Stimulated activated CD8-positive, alpha-beta memory T cell treated with anti-CD3 and anti-CD28 coated beads, Interleukin-4, amount 100 ng/mL, for 24 hours (primary cell): ENCODE results near the gene CNP.

Experiments
- DNase-seq: peaks from one replicate; pipeline ENCODE4 v3.0.0-alpha.2; 2020; ENCODE audit warnings: low read depth

The CNP gene

DNA sequence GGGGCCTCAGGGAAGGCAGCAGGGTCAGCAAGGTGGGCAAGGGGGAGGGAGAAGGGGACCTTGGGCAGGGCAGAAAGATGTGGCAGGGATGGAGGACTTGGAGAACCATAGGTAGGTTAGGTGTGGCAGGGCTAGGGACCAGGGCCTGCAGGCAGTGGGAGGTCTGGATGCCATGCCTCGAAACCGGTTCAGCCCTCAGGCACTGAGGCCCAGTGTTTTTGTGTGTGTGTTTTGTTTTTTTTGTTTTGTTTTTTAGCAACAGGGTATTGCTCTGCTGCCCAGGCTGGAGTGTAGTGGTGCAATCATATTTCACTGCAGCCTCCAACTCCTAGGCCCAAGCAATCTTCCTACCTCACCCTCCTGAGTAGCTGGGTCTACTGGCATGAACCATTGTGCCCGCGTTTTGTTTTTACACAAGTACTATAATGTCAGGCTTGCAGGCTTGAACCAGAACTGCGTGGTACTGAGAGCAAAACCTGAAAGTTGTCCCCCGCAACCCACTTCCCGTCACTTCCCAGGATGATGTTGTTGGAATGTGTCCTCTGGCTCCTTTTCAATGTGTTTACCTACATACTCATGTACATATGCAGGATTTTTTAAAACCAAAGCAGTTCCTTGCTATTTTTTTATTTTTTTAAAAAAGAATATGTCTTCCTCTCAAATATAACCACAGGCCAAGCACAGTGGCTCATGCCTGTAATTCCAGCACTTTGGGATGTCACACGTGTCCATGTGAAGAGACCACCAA, 23.8 kb upstream of the CNP start:
- no peak for DNase-seq

DNA sequence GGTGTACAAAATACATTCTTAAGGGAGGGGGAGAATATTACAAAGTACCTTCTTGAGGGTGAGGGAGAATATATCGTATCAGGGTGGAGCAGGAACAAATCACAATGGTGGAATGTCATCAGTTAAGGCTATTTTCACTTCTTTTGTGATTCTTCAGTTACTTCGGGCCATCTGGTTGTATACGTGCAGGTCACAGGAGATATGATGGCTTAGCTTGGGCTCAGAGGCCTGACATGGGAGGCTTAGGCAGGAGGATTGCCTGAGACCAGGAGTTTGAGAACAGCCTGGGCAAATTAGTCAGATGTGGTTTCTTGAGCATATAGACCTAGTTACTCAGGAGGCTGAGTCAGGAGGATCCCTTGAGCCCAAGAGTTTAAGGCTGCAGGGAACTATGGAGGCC, 23.1 kb upstream of the CNP start:
- no peak for DNase-seq

DNA sequence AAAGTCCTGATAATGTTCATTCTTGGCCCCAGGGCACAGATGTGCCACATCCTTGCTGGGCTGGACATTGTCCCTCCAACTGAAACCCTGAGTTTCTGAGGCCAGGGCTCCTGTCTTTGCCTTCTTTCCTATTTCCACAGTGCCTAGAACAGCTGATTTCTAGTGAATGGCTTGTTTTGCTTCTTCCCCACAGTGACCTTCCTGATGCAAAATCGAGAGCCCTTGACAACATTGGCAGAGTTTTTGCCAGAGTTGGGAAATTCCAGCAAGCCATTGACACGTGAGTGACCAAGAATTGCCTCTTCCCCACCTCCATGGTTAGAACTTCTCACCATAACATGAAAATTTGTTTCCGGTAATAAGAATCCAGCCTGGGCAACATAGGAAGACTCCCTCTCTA, 21.7 kb upstream of the CNP start:
- no peak for DNase-seq

DNA sequence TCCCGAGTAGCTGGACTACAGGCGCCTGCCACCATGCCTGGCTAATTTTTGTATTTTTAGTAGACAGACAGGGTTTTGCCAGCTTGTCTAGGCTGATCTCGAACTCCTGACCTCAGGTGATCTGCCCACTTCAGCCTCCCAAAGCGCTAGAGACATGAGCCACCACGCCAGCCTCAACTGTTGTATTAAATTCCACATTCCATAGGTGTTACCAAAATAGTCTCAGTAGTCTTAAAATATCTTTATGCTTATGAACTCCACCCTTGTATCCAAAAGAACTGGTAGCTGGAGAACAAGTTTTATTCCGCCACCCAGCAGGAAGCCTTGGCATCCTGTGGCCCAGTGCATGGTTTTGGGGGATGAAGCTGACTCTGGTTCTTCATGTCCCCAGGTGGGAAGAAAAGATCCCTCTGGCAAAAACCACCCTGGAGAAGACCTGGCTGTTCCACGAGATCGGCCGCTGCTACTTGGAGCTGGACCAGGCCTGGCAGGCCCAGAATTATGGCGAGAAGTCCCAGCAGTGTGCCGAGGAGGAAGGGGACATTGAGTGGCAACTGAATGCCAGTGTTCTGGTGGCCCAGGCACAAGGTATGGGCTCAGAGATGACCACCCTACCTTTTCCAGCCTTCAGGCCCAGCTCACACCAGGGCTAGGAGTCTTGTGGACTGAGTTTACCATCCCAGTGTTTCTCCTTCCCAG, 17.7 kb upstream of the CNP start:
- no peak for DNase-seq

DNA sequence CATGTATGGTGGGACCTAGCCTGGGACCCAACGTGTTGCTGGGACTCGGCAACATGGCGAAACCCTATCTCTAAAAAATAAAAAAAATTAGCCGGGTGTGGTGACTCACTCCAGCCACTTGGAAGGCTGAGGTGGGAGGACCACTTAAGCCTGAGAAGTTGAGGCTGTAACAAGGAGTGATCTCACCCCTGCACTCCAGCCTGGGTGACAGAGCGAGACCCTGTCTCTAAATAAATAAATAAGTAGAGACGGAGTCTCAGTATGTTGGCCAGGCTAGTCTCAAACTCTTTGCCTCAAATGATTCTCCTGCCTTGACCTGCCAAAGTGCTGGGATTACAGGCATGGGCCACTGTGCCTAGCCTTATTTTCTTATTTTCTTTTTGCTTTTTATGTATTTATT, 10.1 kb upstream of the CNP start:
- no peak for DNase-seq

DNA sequence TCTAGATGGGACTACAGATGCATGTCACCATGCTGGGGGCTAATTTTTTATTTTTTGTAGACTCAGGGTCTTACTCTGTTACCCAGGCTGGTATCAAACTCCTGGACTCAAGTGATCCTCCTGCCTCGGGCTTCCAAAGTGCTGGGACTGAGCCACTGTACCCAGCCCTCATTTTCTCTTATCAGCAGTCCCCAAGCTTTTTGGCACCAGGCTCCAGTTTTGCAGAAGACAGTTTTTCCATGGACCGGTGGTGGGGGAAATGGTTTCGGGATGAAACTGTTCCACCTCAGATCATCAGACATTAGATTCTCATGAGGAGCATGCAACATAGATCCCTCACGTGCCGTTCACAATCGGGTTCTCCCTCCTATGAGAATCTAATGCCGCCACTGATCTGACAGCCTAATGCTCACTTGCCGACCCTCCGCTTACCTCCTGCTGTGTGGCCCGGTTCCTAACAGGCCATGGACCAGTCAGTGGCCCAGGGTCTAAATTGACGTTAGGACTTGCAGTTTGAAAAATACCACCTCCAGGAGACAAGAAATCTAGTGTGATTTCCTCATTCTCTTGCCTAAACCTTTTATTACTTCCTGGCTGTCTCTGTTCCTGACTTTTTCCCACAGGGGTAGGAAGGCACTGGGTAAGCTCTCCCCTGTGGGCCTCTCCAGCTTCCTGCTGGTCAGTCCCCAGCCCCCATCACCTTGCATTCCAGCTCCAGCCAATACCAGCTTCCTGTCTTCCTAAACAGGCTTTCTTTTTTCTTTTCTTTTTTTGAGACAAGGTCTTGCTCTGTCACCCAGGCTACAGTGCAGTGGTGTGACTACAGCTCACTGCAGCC, 9.3 kb upstream of the CNP start:
- DNase-seq = no peak

DNA sequence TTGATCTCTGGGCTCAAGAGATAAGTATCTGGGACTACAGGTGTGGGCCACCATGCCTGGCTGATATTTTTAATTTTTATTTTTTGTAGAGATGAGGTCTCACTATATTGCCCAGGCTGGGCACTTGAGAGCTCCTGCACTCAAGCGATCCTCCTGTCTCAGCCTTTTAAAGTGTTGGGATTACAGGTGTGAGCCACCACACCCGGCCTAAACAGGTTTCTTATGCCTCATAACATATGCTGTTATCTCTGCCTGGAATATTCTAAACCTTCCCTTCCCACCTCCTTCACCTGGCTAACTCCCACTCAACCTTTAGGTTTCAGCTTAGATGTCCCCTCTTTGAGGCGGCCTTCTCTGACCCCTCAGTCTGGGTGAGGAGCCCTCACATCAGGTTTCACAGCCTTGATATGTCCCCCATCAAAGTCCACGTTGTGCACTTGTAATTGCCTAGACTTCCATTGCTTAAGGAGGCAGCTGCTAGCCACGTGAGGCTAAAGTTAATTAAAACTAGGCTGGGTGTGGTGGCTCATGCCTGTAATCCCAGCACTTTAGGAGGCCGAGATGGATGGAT, 8.6 kb upstream of the CNP start:
- DNase-seq = no peak

DNA sequence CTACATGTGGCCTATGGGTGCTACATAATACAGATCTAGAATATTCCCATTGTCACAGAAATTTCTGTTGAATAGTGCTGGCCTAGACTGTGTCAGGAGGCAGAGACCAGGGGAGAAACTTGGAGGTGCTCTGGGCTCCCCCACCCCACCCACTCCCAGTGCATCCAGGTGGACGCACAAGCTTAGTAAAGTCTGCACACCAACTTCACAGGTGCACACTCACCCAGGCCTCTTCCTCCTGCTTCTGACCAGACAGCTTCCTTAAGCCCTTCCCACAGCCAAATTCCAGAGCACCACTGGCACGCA, 7.6 kb upstream of the CNP start:
- DNase-seq = no peak

DNA sequence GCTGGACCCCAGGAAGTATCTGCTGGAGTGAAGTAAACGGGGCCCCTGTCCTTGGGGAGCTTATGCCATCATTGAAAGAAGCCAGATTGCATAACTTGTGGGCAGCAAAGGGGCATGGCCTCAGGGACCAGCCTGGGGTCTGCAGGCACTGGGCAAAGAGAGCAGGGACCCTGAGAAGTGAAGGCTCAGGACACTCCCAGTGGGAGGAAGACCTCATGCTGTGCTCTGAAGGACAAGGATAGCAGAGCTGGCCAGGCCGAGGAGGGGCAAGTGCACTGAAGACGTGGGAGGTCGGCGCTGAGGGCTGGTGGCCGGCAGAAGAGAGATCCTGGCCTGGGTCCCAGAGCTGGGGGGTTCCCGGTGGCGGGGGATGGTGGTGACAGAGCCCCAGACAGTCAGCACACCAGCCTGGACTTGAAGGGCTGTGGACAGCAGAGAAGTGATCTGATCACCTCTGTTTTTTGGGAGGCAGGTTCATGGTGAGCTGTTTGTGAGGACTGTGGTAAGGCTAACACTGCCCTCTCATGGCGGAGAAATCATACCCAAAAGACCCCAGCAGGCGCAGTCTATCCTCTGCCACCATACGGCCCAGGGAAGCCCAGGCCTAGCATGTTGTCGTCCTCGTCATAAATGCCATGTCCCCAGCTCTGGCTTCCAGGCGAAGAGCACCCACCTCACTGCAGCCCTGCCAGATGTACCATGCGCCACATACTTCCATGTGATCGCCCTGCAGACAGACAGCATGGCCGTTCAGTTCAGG, 7.1 kb upstream of the CNP start:
- DNase-seq = no peak

DNA sequence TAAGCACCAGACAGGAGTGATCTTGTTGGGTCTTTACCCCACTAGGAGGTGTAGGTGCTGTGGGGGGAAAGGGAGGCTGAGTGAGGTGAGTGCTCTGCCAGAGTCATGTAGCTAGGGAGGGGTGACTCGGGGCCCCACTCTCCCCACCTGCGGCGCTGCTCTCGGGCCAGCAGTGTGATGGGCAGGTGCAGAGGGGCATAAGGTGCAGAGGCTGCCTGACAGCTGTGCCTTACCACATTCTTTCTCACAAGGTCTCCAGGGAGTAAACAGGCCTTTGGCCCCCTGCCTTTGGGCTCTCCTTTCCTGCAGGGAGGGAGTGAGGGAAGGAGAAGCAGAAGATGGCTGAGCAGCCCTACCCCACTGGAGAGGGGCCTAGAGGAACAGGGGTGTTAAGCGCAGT, 4.5 kb upstream of the CNP start:
- DNase-seq = no peak

DNA sequence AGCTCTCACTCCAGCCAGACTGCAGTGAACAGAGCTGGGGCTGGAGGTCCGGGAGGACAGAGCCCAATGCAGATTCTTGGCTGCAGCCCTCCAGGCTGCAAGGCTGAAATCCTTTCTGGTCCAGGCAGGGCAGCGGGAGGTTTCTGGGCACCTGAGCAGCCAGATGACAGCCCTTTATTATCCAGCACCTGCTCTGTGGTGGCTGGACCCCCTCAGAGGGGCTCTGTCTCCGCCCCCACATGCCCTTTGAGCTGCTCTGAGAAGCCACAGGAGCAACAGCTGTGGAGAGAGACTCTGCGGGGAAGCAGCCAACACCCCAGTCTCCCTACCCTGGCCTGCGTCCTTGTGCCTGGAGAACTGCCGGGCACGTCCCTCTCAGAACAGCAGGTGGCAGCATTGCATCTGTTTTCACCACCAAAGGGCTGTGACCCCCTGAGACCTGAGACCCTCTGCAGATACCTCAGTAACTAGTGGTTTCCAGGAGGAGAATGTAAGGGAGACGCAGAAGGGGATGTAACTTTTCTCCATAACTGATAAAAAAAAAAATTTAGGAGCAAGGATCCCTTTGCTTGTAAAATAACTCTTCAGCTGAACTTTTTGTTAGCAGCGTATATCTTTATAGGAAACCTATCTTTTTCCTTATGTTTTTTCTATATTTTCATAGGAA, 3.7 kb upstream of the CNP start:
- DNase-seq = peak; percentile 44

DNA sequence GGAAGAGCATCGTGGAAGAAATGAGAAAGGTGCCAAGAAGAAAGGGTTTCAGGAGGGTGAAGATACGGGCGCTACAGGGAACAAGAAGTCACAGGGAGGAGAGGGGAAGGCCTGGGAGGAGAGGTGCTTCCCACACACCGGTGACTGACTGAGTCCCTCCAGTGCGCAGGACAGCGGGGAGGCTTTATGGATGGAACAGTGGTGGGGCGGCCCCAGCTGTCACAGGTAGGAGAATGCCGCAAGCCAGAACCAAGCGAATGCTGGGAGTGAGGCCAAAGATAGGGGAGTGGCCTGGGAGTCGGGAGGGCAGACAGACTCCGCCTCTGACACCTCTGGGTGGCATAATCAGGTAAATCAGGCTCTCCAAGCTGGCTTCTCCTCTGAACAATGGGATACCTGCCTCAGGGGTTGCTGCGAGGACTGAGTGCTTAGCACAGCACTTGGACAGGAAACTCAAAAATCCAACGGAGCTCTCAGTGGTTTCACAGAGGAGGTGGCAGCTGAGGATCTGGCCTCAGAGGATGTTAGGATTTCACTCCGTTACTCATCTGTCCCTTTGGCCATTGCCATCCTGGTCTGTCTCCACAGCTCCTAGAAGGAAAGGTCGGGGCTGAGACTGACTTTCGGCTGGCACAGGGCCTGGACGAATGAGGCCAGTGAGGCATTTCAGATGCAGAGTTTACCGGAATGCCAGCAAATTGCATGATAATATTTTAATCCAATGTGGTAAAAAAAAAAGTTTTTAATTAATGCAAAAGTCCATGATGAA, 717 bp upstream of the CNP start:
- DNase-seq = peak; percentile 51

DNA sequence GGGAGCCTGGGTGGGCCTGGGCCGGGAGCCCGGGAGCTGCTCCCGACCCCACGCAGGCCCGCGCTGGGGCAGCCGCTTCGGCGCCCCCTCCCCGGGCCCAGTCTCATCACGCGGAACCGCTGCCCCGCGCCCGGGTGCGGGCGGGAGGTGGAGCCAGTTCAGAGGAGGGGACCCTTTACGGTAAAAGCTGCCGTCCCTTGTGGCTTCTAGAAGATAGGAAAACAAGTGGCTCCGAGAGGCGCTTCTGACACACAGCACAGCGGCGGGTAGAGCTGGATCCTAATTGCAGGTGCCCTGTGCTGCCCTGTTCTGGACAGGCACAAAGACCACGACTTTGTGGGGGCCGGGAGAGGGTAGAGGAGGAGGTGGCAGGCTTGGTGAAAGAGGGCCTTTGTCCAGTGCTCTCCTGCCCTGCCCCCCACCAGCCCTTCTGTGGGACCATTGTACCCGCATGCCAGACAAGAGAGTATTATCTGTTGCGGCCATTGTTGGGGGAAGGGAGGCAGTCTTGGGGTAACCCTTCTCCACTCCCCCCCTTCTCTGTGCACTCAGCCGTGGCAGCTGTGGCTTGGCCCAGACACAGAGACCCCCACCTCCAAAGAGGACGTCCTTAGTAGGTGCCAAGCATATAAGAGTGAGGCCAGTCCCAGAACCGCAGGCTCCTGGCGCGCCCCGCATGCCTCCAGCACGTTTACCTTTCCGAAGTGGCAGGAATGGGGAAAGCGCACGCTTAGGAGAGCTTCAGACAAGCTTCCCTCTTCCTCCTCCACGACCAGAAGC, 736 bp downstream of the CNP start:
- peak; percentile 11 for DNase-seq

DNA sequence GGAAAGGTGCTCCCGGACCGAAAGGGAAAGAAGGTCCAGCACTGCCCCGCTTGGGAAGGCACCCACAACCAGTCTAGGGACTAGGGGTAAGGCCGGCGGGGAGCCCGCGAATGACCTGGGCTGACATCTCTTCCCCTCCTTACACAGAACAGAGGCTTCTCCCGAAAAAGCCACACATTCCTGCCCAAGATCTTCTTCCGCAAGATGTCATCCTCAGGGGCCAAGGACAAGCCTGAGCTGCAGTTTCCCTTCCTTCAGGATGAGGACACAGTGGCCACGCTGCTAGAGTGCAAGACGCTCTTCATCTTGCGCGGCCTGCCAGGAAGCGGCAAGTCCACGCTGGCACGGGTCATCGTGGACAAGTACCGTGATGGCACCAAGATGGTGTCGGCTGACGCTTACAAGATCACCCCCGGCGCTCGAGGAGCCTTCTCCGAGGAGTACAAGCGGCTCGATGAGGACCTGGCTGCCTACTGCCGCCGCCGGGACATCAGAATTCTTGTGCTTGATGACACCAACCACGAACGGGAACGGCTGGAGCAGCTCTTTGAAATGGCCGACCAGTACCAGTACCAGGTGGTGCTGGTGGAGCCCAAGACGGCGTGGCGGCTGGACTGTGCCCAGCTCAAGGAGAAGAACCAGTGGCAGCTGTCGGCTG, 1.5 kb downstream of the CNP start:
- DNase-seq = no peak

DNA sequence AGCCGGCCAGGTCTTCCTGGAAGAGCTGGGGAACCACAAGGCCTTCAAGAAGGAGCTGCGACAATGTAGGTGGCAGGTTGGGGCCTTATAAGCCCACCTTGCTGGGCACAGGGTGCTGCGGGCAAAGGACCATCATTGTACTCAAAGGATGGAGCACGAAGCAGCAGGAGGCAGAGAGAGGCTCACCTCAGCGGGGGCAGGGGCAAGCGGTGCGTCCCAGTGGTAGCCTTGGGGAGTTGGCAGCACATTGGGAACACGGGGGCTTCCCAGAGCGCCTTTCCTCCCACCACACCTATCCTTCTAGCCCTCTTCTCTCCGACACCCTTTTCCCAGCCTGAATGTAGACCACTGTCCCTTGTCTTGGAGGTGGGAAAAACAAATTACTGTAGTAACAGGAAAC, 2.1 kb downstream of the CNP start:
- DNase-seq = no peak

DNA sequence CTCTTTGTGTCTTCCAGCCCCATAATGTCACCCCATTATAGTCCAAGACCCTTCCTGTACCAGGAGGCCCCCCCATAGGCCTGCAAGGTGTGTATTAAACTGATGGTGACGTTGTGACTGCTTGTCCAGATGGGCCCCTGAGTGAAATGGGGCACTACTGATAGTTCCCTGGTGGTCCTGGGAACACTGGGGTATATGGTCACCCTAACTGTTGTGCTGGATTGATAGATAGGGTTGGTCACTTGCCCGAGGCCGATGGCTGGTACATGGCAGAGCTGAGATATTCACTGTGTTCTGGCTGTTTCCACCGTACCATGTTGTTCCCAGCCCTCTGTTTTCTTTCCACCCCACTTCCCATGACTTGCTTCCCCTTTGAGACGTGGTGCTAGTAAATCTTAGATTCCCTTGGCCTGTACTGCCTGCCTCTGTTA, 4.3 kb downstream of the CNP start:
- no peak for DNase-seq

DNA sequence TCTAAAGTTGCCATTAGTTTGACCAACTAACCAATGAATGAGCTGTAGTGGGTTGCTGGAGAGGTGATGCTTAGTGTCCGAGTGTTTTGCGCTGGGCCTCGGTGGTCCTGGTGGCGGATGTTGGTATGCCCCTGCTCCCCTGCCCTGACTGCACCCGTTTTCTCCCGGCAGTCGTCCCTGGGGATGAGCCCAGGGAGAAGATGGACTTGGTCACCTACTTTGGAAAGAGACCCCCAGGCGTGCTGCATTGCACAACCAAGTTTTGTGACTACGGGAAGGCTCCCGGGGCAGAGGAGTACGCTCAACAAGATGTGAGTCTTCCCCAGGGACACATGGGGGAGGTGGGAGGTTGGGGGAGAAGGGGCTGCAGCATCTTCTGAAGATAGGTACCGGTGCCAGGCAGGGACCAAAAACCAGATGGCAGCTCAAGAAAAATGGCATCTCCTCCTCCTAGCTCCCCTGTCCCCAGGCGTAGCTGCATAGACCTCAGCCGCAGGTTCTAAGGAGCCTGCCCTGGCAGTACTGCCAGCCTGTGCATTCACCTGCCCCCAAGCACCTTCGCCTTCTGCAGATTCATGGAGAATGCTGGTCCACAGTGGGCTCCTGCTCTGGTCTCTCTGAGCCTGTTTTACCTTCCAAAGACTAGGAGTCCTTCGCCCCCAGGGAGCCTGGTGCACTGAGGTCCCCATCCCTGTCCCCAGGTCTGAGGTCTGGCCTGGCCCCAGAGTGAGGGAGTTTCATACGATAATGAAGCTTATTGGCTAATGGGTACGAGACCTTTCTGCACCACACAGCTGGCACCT, 5.3 kb downstream of the CNP start:
- no peak for DNase-seq

DNA sequence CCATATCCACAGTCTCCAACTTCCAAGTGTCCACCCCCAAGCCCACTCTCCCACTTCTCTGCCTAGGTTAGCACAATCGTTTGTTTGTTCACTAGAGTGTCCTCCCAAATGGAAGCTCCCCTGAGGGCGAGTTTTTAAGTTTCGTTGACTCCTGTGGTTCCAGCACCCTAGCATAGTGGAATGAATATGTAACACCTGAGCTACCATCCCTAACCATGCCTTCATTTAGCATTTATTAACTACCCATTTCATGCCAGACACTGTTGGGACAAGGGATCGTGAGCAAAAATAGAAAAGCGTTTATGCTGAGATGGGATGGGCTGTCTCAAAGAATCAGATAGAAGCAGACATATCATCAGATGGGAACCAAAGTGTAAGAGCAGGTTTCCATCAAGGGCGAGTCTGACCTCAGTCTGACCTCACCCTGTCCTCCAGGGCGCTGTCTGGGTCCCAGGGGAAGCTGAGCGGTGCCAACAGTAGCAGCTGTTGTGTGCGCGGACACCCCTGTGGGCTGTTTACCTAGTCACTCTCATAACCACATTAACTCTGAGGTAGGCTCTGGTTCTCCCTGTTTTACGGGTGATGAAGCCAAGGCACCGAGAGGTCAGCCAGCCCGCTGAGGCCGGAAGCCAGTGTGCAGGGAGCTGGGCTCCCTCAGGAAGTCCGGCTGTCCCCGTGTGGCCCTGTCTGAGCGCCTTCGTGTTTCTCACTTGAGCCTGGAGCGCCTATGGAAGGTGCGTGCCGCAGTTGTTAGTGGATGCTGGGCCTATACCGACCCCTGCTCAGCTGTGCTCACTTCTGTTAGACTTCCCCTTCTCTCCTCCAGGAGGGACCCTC, 6.2 kb downstream of the CNP start:
- DNase-seq = no peak
